ENCODE measurements around the gene AKAP13.

Gene AKAP13

DNA sequence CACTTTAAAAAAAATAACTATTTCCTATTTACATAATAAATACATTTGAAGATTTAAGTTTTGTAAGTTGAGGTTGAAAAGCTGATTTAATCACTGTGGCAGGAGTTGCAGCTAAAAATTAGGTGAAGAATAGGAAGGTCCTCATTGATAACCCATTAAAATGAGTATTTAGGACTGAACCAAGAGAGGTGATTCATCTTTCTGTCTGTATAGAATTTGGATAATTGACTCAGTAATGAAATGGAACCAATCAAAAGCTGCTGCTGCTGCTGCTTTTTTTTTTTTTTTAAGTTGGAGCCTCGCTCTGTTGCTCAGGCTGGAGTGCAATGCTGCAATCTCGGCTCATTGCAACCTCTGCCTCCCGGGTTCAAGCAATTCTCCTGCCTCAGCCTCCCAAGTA is 223.8 kb downstream of the AKAP13 start:
- TF ChIP-seq, protein P1, sequence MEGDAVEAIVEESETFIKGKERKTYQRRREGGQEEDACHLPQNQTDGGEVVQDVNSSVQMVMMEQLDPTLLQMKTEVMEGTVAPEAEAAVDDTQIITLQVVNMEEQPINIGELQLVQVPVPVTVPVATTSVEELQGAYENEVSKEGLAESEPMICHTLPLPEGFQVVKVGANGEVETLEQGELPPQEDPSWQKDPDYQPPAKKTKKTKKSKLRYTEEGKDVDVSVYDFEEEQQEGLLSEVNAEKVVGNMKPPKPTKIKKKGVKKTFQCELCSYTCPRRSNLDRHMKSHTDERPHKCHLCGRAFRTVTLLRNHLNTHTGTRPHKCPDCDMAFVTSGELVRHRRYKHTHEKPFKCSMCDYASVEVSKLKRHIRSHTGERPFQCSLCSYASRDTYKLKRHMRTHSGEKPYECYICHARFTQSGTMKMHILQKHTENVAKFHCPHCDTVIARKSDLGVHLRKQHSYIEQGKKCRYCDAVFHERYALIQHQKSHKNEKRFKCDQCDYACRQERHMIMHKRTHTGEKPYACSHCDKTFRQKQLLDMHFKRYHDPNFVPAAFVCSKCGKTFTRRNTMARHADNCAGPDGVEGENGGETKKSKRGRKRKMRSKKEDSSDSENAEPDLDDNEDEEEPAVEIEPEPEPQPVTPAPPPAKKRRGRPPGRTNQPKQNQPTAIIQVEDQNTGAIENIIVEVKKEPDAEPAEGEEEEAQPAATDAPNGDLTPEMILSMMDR (IDR thresholded peaks at IDR 0.05; ENCODE audit: insufficient read depth, low read length, missing control alignments), result no peak
- no peak overlapping the region for H3K4me3 ChIP-seq (ENCODE audit: low read depth, low read length)
- DNase-seq (ENCODE audit: low read depth, low spot score), result no peak
- ChIA-PET CTCF (interaction anchor here (1.1 to 1.2 kb wide), 3 partner anchors 12 to 28 kb away, joined by 3 to 4 read pairs (median 3); no protein-coding TSS in a partner anchor), POLR2A (no interaction called here)

DNA sequence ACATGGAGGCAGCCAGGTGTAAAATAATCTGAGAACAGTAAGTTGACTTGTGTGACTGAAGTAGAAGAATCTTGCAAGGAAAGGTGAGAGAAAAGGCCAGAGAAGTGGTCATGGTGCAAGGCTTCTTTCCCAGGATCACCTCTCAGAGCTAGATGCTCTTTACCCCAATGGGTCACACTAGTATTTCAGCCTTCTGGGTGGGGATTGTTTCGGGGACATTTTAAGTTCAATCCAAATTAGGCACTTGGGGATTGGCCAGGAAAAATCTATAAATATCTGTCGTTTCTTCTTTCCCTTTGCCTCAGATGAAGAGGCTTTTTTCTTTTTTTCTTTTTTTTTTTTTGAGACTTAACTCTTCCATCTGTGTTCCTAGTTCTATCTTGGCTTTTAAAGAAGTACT is 226.3 kb downstream of the AKAP13 start:
- DNase-seq (ENCODE audit: low read depth, low spot score), result no peak
- no peak overlapping the region for H3K4me3 ChIP-seq (ENCODE audit: low read depth, low read length)
- TF ChIP-seq, protein P1 (IDR thresholded peaks at IDR 0.05; ENCODE audit: insufficient read depth, low read length, missing control alignments), result no peak
- CTCF ChIA-PET, result interaction anchor here (1.7 kb wide), 1 partner anchor 10 kb away, joined by 5 read pairs; no protein-coding TSS in a partner anchor
- POLR2A ChIA-PET, result no interaction called here

- TF ChIP-seq, protein P1 (IDR thresholded peaks at IDR 0.05; ENCODE audit: insufficient read depth, low read length, missing control alignments), result no peak
- DNase-seq (ENCODE audit: low read depth, low spot score), result no peak
- H3K4me3 ChIP-seq (ENCODE audit: low read depth, low read length), result no peak overlapping the region
- ChIA-PET CTCF (interaction anchor here (0.9 to 1.7 kb wide), 5 partner anchors 9 to 276 kb away, joined by 3 to 5 read pairs (median 4); no protein-coding TSS in a partner anchor), POLR2A (interaction anchor here (0.8 to 0.9 kb wide), 2 partner anchors 10 to 17 kb away, joined by 3 read pairs; no protein-coding TSS in a partner anchor)
Measured at GRCh38 chr15:85607141-85607806, 226.9 kb downstream of the AKAP13 start.

DNA sequence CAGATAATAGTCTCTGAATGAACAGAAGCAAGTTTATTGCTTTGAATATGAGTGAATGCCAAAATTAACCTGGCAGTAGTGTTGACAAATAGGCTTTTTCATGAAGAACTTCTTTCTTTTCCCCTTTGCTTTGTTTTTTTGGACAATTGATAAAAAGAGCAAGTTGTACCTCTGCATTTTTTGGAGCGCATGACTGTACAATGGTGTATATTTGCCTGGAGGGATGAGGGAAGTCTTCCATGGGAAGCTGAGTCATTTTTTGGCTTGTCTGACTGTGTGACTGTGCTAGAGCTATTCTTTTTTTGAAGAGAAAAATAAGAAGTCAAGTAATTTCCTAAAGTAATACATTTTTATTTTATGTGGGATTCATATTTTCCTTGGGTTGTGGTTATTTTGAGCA is 227.4 kb downstream of the AKAP13 start:
- ChIA-PET POLR2A (interaction anchor here (0.8 to 0.9 kb wide), 2 partner anchors 10 to 16 kb away, joined by 3 read pairs; no protein-coding TSS in a partner anchor), CTCF (interaction anchor here (0.9 to 1.2 kb wide), 5 partner anchors 9 to 276 kb away, joined by 3 to 4 read pairs (median 3); no protein-coding TSS in a partner anchor)
- no peak for DNase-seq (ENCODE audit: low read depth, low spot score)
- TF ChIP-seq, protein P1 (IDR thresholded peaks at IDR 0.05; ENCODE audit: insufficient read depth, low read length, missing control alignments), result no peak
- H3K4me3 ChIP-seq (ENCODE audit: low read depth, low read length), result no peak overlapping the region

DNA sequence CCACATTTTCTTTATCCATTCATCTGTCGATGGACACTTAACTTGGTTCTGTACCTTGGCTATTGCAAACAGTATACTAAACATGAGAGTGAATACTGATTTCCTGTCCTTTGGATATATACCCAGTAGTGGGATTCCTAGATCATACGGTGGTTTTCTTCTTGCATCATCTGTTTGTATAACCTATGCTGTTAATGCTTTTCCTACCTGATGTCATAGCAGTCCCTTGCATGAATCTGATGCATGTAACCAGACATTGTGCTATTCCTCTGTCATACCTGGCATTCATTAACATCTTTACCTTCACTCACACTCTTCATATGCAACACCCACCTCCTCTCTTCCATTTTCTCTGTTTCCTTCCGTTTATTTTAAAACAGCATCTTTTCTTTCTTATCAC is 229.1 kb downstream of the AKAP13 start:
- CTCF ChIA-PET, result no interaction called here

DNA sequence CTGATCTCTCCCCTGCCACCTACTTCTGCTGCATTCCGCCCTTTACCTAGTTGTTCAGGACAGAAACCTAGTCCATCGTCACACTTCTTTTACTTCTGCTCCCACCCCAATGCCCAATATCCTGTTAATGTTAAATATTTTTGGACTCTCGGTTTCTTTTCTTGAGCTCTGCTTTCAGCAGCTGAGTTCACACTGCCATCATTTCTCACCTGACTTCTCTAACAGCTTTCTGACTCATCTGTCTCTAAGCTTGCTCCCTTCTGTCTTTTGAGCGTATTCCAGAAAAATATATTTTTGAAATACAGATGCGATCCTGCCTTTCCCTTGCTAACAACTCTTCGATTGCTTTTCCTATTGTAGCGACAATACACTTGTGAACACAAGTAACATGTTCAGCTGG is 231.0 kb downstream of the AKAP13 start:
- POLR2A ChIA-PET, result no interaction called here
- TF ChIP-seq, protein P1 (IDR thresholded peaks at IDR 0.05; ENCODE audit: insufficient read depth, low read length, missing control alignments), result no peak
- H3K4me3 ChIP-seq (ENCODE audit: low read depth, low read length), result no peak overlapping the region
- DNase-seq (ENCODE audit: low read depth, low spot score), result no peak
- CTCF ChIA-PET, result no interaction called here

More for the DNA sequence above, 229.1 kb downstream of the AKAP13 start:
- POLR2A ChIA-PET, result no interaction called here
- DNase-seq (ENCODE audit: low read depth, low spot score), result no peak
- no peak overlapping the region for H3K4me3 ChIP-seq (ENCODE audit: low read depth, low read length)
- TF ChIP-seq, protein P1 (IDR thresholded peaks at IDR 0.05; ENCODE audit: insufficient read depth, low read length, missing control alignments), result no peak
